Measurements from ENCODE around the gene GLG1.
"Not testable (repeated sequence)": the region's sequence is repeated elsewhere in the genome, so short reads cannot be mapped to it uniquely, and the experiment has no call there.

GLG1 gene

DNA sequence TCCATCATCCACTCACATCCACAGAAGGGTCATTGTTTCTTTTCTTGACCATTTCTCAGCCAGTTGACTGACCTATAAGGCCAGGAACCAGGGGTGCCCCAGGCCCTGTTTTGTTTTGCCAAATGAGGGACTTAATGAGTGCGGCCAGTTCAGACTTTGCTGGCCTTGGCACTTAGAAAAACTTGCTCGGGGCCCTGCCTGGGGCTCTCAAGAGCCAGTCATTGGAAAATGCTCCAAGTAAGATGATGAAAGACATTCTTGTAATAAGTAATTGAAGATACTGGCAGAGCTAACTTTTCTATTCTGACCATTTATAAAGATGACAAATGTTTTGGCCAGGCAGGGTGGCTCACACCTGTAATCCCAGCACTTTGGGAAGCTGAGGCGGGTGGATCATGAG lies 156.7 kb downstream of the GLG1 start:
- no peak for DNase-seq (ENCODE audit: low spot score)
- in situ Hi-C loops (cut with MboI; ENCODE audit: low pct_unique_long_range_greater_than_20kb, low sequenced_read_pairs, unreplicated experiment) = no loop called here
- TF ChIP-seq CTCF (IDR thresholded peaks at IDR 0.05; ENCODE audit: extremely low read depth, insufficient read depth, missing control alignments) = no peak

DNA sequence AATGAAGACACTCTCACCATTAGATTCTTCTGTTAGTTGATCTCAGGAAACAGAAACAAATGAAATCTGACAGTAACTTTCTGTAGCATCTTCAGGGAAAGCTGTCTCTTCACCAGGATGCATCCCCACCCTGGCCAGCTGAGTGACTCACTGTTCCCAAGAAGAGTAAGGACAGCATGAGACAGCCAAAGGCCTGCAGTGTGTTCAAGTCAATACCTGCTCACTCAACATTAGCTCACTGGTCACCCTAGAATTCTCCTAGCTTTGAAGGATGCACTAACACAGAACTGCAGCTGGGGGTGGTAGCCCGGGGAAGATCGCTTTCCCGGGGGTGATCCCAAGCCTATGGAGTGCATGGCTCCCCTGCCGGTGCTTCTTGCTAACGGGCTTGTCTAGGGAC lies 157.4 kb downstream of the GLG1 start:
- in situ Hi-C loops (cut with MboI; ENCODE audit: low pct_unique_long_range_greater_than_20kb, low sequenced_read_pairs, unreplicated experiment) = no loop called here
- no peak for TF ChIP-seq CTCF (IDR thresholded peaks at IDR 0.05; ENCODE audit: extremely low read depth, insufficient read depth, missing control alignments)
- DNase-seq (ENCODE audit: low spot score) = no peak

DNA sequence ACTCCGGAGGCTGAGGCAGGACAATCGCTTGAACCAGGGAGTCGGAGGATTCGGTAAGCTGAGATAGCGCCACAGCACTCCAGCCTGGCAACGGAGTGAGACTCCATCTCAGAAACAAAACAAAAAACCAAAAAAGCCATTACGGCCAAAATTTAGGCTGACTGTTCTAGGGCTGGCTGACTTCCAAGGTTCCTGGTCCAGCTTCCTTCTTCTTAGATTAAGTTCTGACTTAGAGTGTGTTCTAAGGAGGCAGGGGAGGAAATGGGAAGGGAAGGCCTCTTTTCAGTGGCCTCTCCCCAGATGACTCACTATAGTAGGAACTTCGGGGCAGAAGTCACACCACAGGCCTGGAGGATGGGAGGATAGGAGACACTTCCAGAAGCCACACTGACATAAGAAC lies 157.9 kb downstream of the GLG1 start:
- in situ Hi-C loops (cut with MboI; ENCODE audit: low pct_unique_long_range_greater_than_20kb, low sequenced_read_pairs, unreplicated experiment) = no loop called here
- TF ChIP-seq CTCF (IDR thresholded peaks at IDR 0.05; ENCODE audit: extremely low read depth, insufficient read depth, missing control alignments) = no peak
- DNase-seq (ENCODE audit: low spot score) = no peak

GRCh38 chr16:74447578-74447977 lies 159.3 kb downstream of the GLG1 start:
- no peak for TF ChIP-seq CTCF (IDR thresholded peaks at IDR 0.05; ENCODE audit: extremely low read depth, insufficient read depth, missing control alignments)
- in situ Hi-C loops (cut with MboI; ENCODE audit: low pct_unique_long_range_greater_than_20kb, low sequenced_read_pairs, unreplicated experiment) = no loop called here
- no peak for DNase-seq (ENCODE audit: low spot score)

GRCh38 chr16:74446866-74447265 lies 160.0 kb downstream of the GLG1 start:
- in situ Hi-C loops (cut with MboI; ENCODE audit: low pct_unique_long_range_greater_than_20kb, low sequenced_read_pairs, unreplicated experiment) = no loop called here
- no peak for DNase-seq (ENCODE audit: low spot score)
- no peak for TF ChIP-seq CTCF (IDR thresholded peaks at IDR 0.05; ENCODE audit: extremely low read depth, insufficient read depth, missing control alignments)

GRCh38 chr16:74443624-74444346 lies 163.1 kb downstream of the GLG1 start:
- DNase-seq (ENCODE audit: low spot score); in situ Hi-C loops (cut with MboI; ENCODE audit: low pct_unique_long_range_greater_than_20kb, low sequenced_read_pairs, unreplicated experiment): not testable (repeated sequence)

- in situ Hi-C loops (cut with MboI; ENCODE audit: low pct_unique_long_range_greater_than_20kb, low sequenced_read_pairs, unreplicated experiment) = no loop called here
- no peak for TF ChIP-seq CTCF (IDR thresholded peaks at IDR 0.05; ENCODE audit: extremely low read depth, insufficient read depth, missing control alignments)
- DNase-seq (ENCODE audit: low spot score) = no peak
Measured at GRCh38 chr16:74439685-74440084, 167.2 kb downstream of the GLG1 start.

Data from GM13977 (cell line).